ENCODE measurements around the gene CYGB. TPM values are rescaled to one million over a fixed set of nuclear protein-coding genes. Genes with fewer than 3 reads are reported as not detected.

CYGB gene
- total and polyA plus RNA-seq, 10 of the 15 experiments (the other 5 are each of a cell fraction or from before 2014, with no cell fraction given) = 0.34 TPM; not detected in 9

GRCh38 chr17:76560877-76561221 is 23.3 kb upstream of the CYGB start (continued):
- no peak for TF ChIP-seq EZH2 (IDR thresholded peaks at IDR 0.05; ENCODE audit: borderline replicate concordance, control insufficient read depth, low read depth, low read length)
- TF ChIP-seq CHD1 (IDR thresholded peaks at IDR 0.05; ENCODE audit: low read depth, low read length) = no peak
- TF ChIP-seq RB1 (IDR thresholded peaks at IDR 0.05; ENCODE audit: borderline replicate concordance) = no peak
- TF ChIP-seq RAD21 (IDR thresholded peaks at IDR 0.05; ENCODE audit: insufficient read depth, low read depth, low read length) = no peak
- TF ChIP-seq SREBF2 (IDR thresholded peaks at IDR 0.05; ENCODE audit: low read length) = no peak
- TF ChIP-seq EED (IDR thresholded peaks at IDR 0.05; ENCODE audit: low read depth) = no peak
- no peak for TF ChIP-seq CHD4 (IDR thresholded peaks at IDR 0.05)
- TF ChIP-seq NBN (IDR thresholded peaks at IDR 0.05) = 0 out of 2 replicates have a peak, but pooled peaks have one; percentile 34
- no peak for TF ChIP-seq CUX1 (IDR thresholded peaks at IDR 0.05; ENCODE audit: insufficient replicate concordance, low read depth, low read length)
- 0 out of 2 replicates have a peak, but pooled peaks have one; percentile 27 for TF ChIP-seq GATAD2B (conservative IDR thresholded peaks at IDR 0.05; ENCODE audit: low read depth)
- no peak for TF ChIP-seq POU2F2 (IDR thresholded peaks at IDR 0.05; ENCODE audit: borderline replicate concordance, low read depth, low read length)
- 0 out of 2 replicates have a peak, but pooled peaks have one; percentile 22 for TF ChIP-seq PML (IDR thresholded peaks at IDR 0.05; ENCODE audit: low read length)
- TF ChIP-seq POLR2AphosphoS5 (IDR thresholded peaks at IDR 0.05; ENCODE audit: low read length) = no peak; the same call in none of the 2 replicates
- TF ChIP-seq NFXL1 (IDR thresholded peaks at IDR 0.05; ENCODE audit: borderline replicate concordance) = no peak
- no peak for TF ChIP-seq NR2C1 (IDR thresholded peaks at IDR 0.05)
- TF ChIP-seq IRF3 (IDR thresholded peaks at IDR 0.05) = no peak
- no peak for TF ChIP-seq ASH2L (IDR thresholded peaks at IDR 0.05; ENCODE audit: borderline replicate concordance, low read depth)
- peak in 1 of 2 experiments; percentile 7; a peak in 2 of 4 replicates for TF ChIP-seq IKZF2 (IDR thresholded peaks at IDR 0.05)
- no peak for TF ChIP-seq BMI1 (IDR thresholded peaks at IDR 0.05; ENCODE audit: borderline replicate concordance)
- no peak for TF ChIP-seq HDGF (IDR thresholded peaks at IDR 0.05)
- no peak for TF ChIP-seq ZNF274 (IDR thresholded peaks at IDR 0.05; ENCODE audit: insufficient read depth, insufficient read length)
- TF ChIP-seq ZNF687 (IDR thresholded peaks at IDR 0.05) = peak; percentile 26; the same call in 1 of the 2 replicates
- no peak for TF ChIP-seq PAX8 (IDR thresholded peaks at IDR 0.05)
- no peak for TF ChIP-seq TCF3 (IDR thresholded peaks at IDR 0.05; ENCODE audit: borderline replicate concordance, insufficient read depth, low read depth, low read length)
